Prostate gland (tissue), 2 donors: ENCODE results near the gene XCL2.

Experiments
- CTCF ChIP-seq, 4 experiments: fragments of 200-600 bp in 2 of 4; fragments of 450-650 bp in 2 of 4; sonication (generic) in 2 of 4; IDR thresholded peaks; 1 replicate in 3 of 4; 2 replicates in 1 of 4; pipeline ENCODE4 v1.5.1; 2016 to 2019; ENCODE audit warnings: antibody characterized with exemption in 4 of 4, mild to moderate bottlenecking in 2 of 4, moderate library complexity in 2 of 4
- POLR2AphosphoS5 ChIP-seq: sonication (generic); formaldehyde crosslinking; IDR thresholded peaks from one replicate; pipeline ENCODE4 v1.6.1; 2017; ENCODE audit warnings: antibody characterized with exemption

- TF ChIP-seq CTCF (IDR thresholded peaks at IDR 0.05): no peak
- TF ChIP-seq POLR2AphosphoS5: no peak
Measured at GRCh38 chr1:168567568-168567967, 23.8 kb upstream of the XCL2 start.
